NCI-H2107 treated with DMSO at 0.1 percent for 48 hours (cell line): Measurements from ENCODE around the gene DIP2B.
"Not testable (repeated sequence)": the region's sequence is repeated elsewhere in the genome, so short reads cannot be mapped to it uniquely, and the experiment has no call there.

Source experiments
- DNase-seq: peaks from one replicate; lab custom pipeline; 2025; ENCODE audit not compliant: unreplicated experiment; lab: John Stamatoyannopoulos, UW

The DIP2B gene

GRCh38 chr12:50520416-50521207 is 15.8 kb downstream of the DIP2B start:
- DNase-seq = no peak

- DNase-seq = not testable (repeated sequence)
These were observed 17.0 kb downstream of the DIP2B start for GRCh38 chr12:50521781-50522180.

- no peak for DNase-seq
These were observed 19.0 kb downstream of the DIP2B start for GRCh38 chr12:50523772-50524171.

GRCh38 chr12:50524621-50525020 is 19.8 kb downstream of the DIP2B start:
- no peak for DNase-seq

GRCh38 chr12:50525422-50525821 is 20.6 kb downstream of the DIP2B start:
- DNase-seq = no peak

GRCh38 chr12:50527359-50527726 is 22.6 kb downstream of the DIP2B start:
- DNase-seq = no peak

- DNase-seq = no peak
These were observed 24.0 kb downstream of the DIP2B start for GRCh38 chr12:50528800-50529199.

GRCh38 chr12:50529345-50529744 is 24.6 kb downstream of the DIP2B start:
- no peak for DNase-seq

GRCh38 chr12:50530532-50530931 is 25.7 kb downstream of the DIP2B start:
- no peak for DNase-seq

- DNase-seq = no peak
These were observed 28.4 kb downstream of the DIP2B start for GRCh38 chr12:50533203-50533584.

- no peak for DNase-seq
These were observed 29.2 kb downstream of the DIP2B start for GRCh38 chr12:50533971-50534370.

- DNase-seq = peak; percentile 16
These were observed 32.2 kb downstream of the DIP2B start for GRCh38 chr12:50536831-50537537.

- no peak for DNase-seq
These were observed 32.7 kb downstream of the DIP2B start for GRCh38 chr12:50537538-50537919.

GRCh38 chr12:50538182-50538581 is 33.4 kb downstream of the DIP2B start:
- no peak for DNase-seq

- no peak for DNase-seq
These were observed 36.4 kb downstream of the DIP2B start for GRCh38 chr12:50541139-50541538.

- DNase-seq = no peak
These were observed 37.7 kb downstream of the DIP2B start for GRCh38 chr12:50542448-50542847.

- not testable (repeated sequence) for DNase-seq
These were observed 38.4 kb downstream of the DIP2B start for GRCh38 chr12:50543188-50543587.

GRCh38 chr12:50545213-50545612 is 40.4 kb downstream of the DIP2B start:
- DNase-seq = no peak

GRCh38 chr12:50545786-50546185 is 41.0 kb downstream of the DIP2B start:
- DNase-seq = no peak

- DNase-seq = no peak
These were observed 41.9 kb downstream of the DIP2B start for GRCh38 chr12:50546441-50547318.

GRCh38 chr12:50547742-50548141 is 43.0 kb downstream of the DIP2B start:
- DNase-seq = no peak

- DNase-seq = no peak
These were observed 45.1 kb downstream of the DIP2B start for GRCh38 chr12:50549885-50550284.
